ENCODE data around the gene HGF. TPM values are rescaled to one million over a fixed set of nuclear protein-coding genes. Genes with fewer than 3 reads are reported as not detected.

The HGF gene
- total RNA-seq, 2 donors from 2014 or later: 0.20 to 0.29 TPM

DNA sequence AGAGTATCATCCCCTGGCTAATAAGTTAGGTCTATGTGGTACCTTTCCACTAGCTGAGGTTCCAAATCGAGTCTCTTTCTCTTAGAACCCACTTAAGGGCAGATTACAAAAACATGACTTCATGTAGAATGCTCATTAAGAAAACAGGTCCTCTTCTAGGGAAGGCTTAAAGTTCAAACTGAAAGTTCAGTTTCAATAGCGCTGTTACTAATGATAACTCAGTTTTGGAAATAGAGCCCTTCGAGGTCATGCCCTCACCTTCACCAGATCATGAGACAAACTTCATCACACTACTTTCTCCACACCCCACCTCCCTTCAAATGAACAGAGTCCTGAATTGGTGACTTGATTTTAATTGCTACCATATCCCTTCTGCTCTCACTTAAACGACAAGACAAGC lies 26.2 kb downstream of the HGF start:
- WGBS, 2 experiments (ENCODE audit: insufficient coverage in 1 of 2, insufficient read length in 1 of 2): 93 to 100% methylated on average over 2 to 4 of the region's 4 CpGs
- H3K4me1 ChIP-seq (ENCODE audit: control insufficient read depth, insufficient read depth, low read length): no peaks in the 10 kb centered on the region
- H3K27ac Mint-ChIP-seq: no peak overlapping the region
- no peaks in the 10 kb centered on the region for H3K4me1 Mint-ChIP-seq
- no peak overlapping the region for H3K27ac ChIP-seq (ENCODE audit: low read depth, low read length)
- DNase-seq: no peak
- no peak for TF ChIP-seq CTCF (conservative IDR thresholded peaks at IDR 0.05)
- H3K4me3 Mint-ChIP-seq: no peak overlapping the region
- H3K36me3 ChIP-seq (ENCODE audit: control insufficient read depth, insufficient read depth, low read length): no peaks in the 10 kb centered on the region
- no peaks in the 10 kb centered on the region for H3K27me3 Mint-ChIP-seq (ENCODE audit: insufficient read depth)
- H3K4me3 ChIP-seq (ENCODE audit: low read length): no peak overlapping the region
- H3K36me3 Mint-ChIP-seq (ENCODE audit: low read depth): no peaks in the 10 kb centered on the region
- H3K9me3 Mint-ChIP-seq: no peaks in the 10 kb centered on the region
- H3K9ac ChIP-seq (ENCODE audit: extremely low read depth, low read length, poor library complexity, severe bottlenecking): no peak overlapping the region
- no peaks in the 10 kb centered on the region for H3K9me3 ChIP-seq (ENCODE audit: control insufficient read depth, low read length)
- H3K27me3 ChIP-seq (ENCODE audit: control insufficient read depth, insufficient read depth, low read length, poor library complexity, severe bottlenecking): no peaks in the 10 kb centered on the region

DNA sequence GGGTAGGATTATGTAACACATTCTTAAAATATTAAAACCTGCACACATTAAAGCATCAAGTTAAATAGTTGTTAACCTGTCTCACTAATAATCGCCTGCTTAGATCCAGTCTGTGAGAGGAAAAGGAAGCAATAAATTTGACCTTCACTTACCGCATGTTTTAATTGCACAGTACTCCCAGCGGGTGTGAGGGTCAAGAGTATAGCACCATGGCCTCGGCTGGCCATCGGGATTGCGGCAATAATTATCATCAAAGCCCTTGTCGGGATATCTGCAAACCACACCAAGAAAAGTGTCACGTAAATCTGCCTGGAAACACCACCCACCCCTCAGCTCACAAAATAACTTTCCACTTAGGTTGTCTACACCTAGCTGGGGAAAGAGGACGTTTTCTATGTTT lies 26.6 kb downstream of the HGF start:
- Mint-ChIP-seq H3K27me3 (ENCODE audit: insufficient read depth) (no peaks in the 10 kb centered on the region), H3K36me3 (ENCODE audit: low read depth) (no peaks in the 10 kb centered on the region), H3K4me1 (no peaks in the 10 kb centered on the region), H3K27ac (no peak overlapping the region), H3K9me3 (no peaks in the 10 kb centered on the region), H3K4me3 (no peak overlapping the region)
- 94 to 100% methylated on average over 2 to 9 of the region's 9 CpGs for WGBS, 2 experiments (ENCODE audit: insufficient coverage in 1 of 2, insufficient read length in 1 of 2)
- Histone ChIP-seq H3K27me3 (ENCODE audit: control insufficient read depth, insufficient read depth, low read length, poor library complexity, severe bottlenecking) (no peaks in the 10 kb centered on the region), H3K4me3 (ENCODE audit: low read length) (no peak overlapping the region), H3K9ac (ENCODE audit: extremely low read depth, low read length, poor library complexity, severe bottlenecking) (no peak overlapping the region), H3K36me3 (ENCODE audit: control insufficient read depth, insufficient read depth, low read length) (no peaks in the 10 kb centered on the region), H3K27ac (ENCODE audit: low read depth, low read length) (no peak overlapping the region), H3K9me3 (ENCODE audit: control insufficient read depth, low read length) (no peaks in the 10 kb centered on the region), H3K4me1 (ENCODE audit: control insufficient read depth, insufficient read depth, low read length) (no peaks in the 10 kb centered on the region)
- DNase-seq: no peak
- no peak for TF ChIP-seq CTCF (conservative IDR thresholded peaks at IDR 0.05)

DNA sequence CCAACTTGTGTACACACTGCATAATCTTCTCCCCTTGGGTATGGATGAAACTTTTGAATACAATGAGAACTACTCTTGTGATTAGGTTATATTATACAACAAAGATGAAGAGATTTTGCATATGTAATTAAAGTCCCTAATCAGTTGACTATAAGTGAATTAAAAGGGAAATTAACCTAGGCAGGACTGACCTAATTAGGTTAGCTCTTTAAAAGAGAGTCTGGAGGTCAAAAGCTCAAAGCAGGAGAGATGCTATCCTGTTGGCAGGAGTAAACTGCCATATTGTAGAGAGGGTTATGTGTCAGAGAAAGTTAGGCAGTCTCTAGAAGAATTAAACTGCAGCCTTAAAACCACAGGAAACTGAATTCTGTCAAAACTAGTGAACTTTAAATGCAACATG lies 29.4 kb downstream of the HGF start:
- Mint-ChIP-seq H3K36me3 (ENCODE audit: low read depth) (no peaks in the 10 kb centered on the region), H3K4me3 (no peak overlapping the region), H3K4me1 (no peaks in the 10 kb centered on the region), H3K9me3 (no peaks in the 10 kb centered on the region), H3K27me3 (ENCODE audit: insufficient read depth) (no peaks in the 10 kb centered on the region), H3K27ac (no peak overlapping the region)
- no peaks in the 10 kb centered on the region for H3K27me3 ChIP-seq (ENCODE audit: control insufficient read depth, insufficient read depth, low read length, poor library complexity, severe bottlenecking)
- no peak for DNase-seq
- TF ChIP-seq CTCF (conservative IDR thresholded peaks at IDR 0.05): no peak
- no peaks in the 10 kb centered on the region for H3K4me1 ChIP-seq (ENCODE audit: control insufficient read depth, insufficient read depth, low read length)
- H3K9ac ChIP-seq (ENCODE audit: extremely low read depth, low read length, poor library complexity, severe bottlenecking): no peak overlapping the region
- H3K36me3 ChIP-seq (ENCODE audit: control insufficient read depth, insufficient read depth, low read length): no peaks in the 10 kb centered on the region
- no peaks in the 10 kb centered on the region for H3K9me3 ChIP-seq (ENCODE audit: control insufficient read depth, low read length)
- no peak overlapping the region for H3K27ac ChIP-seq (ENCODE audit: low read depth, low read length)
- H3K4me3 ChIP-seq (ENCODE audit: low read length): no peak overlapping the region

All from endodermal cell (in vitro differentiated cells).